BJ (cell line): ENCODE measurements around the gene SLC27A5. TPM values are rescaled to one million over a fixed set of nuclear protein-coding genes. Genes with fewer than 3 reads are reported as not detected.

Experiments
- CTCF ChIA-PET: fragments of 350-600 bp; formaldehyde crosslinking; extraction: SDS; loops from one replicate; lab custom pipeline; 2021; ENCODE audit warnings: antibody characterized with exemption, inconsistent platforms; lab: Yijun Ruan, JAX
- POLR2A ChIA-PET: fragments of 300-600 bp; sonication (Branson Sonifier 250); formaldehyde crosslinking; extraction: SDS; loops from one replicate; lab custom pipeline; 2021; ENCODE audit warnings: antibody characterized with exemption; lab: Charles Lee
- DNase-seq: peaks from one replicate; pipeline ENCODE4 v3.0.0-alpha.2; 2011; ENCODE audit warnings: low read depth
- H3K27me3 ChIP-seq: 2 replicates; pipeline ENCODE4 v1.6.0; 2011; ENCODE audit warnings: low read length; ENCODE audit not compliant: control insufficient read depth, insufficient read depth
- H3K36me3 ChIP-seq: 2 replicates; pipeline ENCODE4 v1.5.1; 2011; ENCODE audit warnings: low read length; ENCODE audit not compliant: control insufficient read depth, insufficient read depth
- H3K4me3 ChIP-seq: 2 replicates; pipeline ENCODE4 v1.5.1; 2011; ENCODE audit warnings: low read depth, mild to moderate bottlenecking, control low read depth, low read length
- CTCF ChIP-seq: IDR thresholded peaks from 2 replicates; pipeline ENCODE4 v1.5.1; 2011; ENCODE audit warnings: low read depth, mild to moderate bottlenecking, control low read depth, inconsistent platforms, low read length, moderate library complexity; ENCODE audit not compliant: insufficient read depth
- polyA plus RNA-seq: library from polyadenylated mRNA; depleted of rRNA; stranded (reverse); fragments of >200 nt; gene quantifications from 2 replicates; pipeline ENCODE4 v1.2.3, GENCODE V29; 2011

SLC27A5 gene
- polyA plus RNA-seq, 1 experiment: 13.1 TPM

DNA sequence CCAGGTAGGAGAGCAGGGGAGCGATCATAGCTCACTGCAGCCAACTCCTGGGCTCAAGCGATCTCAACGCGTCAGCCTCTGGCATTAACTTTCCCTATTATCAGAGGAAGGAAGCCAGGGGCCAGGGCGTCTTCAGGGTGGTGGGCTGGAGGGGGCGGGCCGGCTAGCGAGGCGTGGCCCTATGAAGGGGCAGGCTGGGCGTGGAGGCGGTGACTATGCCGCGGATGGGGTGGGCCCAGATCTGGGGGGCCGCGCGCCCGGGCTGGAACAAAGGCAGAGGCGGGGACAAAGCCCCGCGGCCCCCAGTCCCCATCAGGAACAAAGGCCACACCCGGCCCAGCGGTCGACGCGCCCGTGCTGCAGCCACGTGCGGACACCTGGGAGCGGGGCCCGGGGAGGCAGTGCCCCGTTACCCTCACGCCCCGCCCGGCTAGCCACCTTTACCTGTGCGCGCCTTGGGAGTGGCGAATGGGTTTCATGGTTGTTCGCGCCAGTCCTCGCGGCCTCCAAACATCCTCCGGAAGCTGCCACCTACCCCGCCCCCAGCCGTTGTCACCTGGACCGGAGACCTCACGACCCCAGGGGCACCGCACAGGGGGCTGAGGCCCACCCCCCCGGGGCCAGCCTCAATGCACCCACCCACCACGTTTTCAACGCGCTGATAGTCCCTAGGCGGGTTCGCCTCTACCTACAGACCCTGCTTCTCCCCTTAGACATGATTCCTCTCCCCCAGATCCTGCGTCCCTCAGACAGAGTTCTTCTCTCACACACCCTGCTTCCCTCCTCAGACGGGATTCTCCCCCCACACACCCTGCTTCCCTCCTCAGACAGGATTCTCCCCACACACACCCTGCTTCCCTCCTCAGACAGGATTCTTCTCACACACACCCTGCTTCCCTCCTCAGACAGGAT, 26.7 kb upstream of the SLC27A5 start:
- Histone ChIP-seq H3K27me3 (peaks cover 25% of the 10 kb centered on the region), H3K4me3 (peak overlapping the region; percentile 15; the same call in 1 of the 2 replicates), H3K36me3 (no peaks in the 10 kb centered on the region)
- ChIA-PET POLR2A (no interaction called here), CTCF (interaction anchor here (1.2 kb wide), 1 partner anchor 19 kb away, joined by 9 read pairs; the partner anchor contains the start of gene ZBTB45)
- no peak for TF ChIP-seq CTCF
- no peak for DNase-seq

DNA sequence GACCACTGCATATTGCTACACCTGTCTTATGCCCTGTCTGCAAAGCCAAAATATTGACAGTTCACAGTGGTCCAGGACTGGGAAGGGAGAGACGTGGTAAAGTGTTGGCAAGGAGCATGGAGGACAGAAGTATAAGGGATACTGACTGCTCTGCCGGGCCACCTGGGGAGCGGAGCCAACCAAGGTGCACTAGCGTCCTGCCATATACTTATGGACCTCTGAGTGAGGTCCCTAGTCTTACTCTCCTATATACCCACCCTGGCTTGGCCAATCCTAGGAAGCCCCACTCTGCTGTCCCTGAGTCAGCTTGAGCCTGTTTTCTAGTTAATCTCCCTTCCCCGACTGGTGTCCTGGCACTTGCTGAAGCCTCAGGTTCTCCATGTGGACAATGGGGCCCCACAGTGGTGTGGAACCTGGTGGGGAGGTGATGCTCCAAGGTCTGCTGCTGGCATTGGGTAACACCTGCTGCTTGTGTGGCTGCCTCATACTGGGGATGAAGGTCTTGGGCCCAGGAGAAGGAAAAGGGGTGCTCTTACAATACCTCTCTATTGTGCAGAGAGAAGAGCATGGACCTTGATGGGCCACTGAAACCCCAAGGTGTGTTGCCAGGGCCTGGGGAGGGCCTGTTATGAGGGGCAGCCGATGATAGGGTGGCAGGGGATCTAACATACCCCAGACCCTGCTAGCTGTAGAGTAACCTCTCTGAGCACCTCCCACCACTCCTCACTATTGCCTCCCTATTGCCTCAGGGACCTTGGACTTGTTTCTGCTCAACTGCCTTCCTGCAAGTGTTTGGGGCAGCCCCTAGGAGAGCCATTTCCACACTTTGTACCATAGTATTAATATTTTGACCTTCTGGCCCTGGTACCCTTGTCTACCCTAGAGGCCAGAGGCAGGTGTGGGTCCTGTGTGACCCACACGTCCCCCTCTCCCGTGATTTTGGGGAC, 25.3 kb upstream of the SLC27A5 start:
- Histone ChIP-seq H3K36me3 (no peaks in the 10 kb centered on the region), H3K4me3 (no peak overlapping the region), H3K27me3 (peaks cover 25% of the 10 kb centered on the region)
- ChIA-PET CTCF (interaction anchor here (1.2 kb wide), 1 partner anchor 17 kb away, joined by 9 read pairs; the partner anchor contains the start of gene ZBTB45), POLR2A (no interaction called here)
- DNase-seq: no peak
- TF ChIP-seq CTCF: no peak

- Histone ChIP-seq H3K27me3 (peaks cover 29% of the 10 kb centered on the region), H3K4me3 (no peak overlapping the region), H3K36me3 (no peaks in the 10 kb centered on the region)
- CTCF ChIA-PET: no interaction called here
- POLR2A ChIA-PET: no interaction called here
- TF ChIP-seq CTCF: no peak
- DNase-seq: no peak
Measured at GRCh38 chr19:58535857-58536256, 24.1 kb upstream of the SLC27A5 start.

DNA sequence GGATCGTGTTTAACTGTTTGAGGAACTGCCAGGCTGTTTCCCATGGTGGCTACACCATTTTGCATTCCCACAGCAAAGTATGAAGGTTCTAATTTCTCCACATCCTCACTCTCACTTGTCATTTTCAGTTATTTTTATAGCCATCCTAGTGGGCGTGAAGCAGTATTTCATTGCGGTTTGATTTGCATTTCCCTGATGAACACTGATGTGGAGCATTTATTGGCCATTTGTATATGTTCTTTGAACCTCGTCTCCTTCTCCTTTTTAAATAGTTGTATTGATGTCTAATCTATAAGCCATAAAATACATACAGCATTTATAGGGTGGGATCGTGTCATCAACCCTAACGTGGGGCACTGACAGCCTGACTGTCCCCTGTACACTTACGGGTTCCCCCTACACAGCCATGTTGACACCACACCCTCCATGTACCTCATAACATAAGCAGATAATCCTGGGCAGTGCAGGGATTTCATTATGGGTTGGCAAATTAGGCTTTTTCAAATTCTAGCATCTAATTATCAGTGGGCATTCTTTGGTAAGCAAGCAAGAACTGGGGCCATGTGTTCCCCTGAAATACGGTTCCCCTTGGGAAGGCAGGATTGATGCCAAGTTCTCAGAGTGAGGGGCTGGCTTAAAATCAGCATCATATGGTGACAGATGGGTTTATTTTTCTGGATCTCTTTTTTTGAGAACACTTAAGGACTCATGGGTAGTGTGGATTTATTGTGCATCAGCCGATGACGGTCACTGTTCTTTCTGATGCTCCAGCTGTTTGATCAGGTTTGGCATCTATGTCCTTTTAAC, 19.4 kb upstream of the SLC27A5 start:
- DNase-seq: no peak
- ChIA-PET CTCF (interaction anchor here (4.3 kb wide), 1 partner anchor 12 kb away, joined by 21 read pairs; the partner anchor contains the start of gene ZBTB45), POLR2A (no interaction called here)
- no peak for TF ChIP-seq CTCF
- Histone ChIP-seq H3K36me3 (no peaks in the 10 kb centered on the region), H3K27me3 (peaks cover 9% of the 10 kb centered on the region), H3K4me3 (no peak overlapping the region)
